GM12872 (cell line): ENCODE data around the gene HNRNPM.

Experiments
- TF ChIP-seq, protein P1 (sequence below): IDR thresholded peaks from 3 replicates; pipeline ENCODE4 v1.5.1; 2011; ENCODE audit warnings: low read depth, mild to moderate bottlenecking, low read length, moderate library complexity; ENCODE audit not compliant: insufficient read depth

HNRNPM gene

DNA sequence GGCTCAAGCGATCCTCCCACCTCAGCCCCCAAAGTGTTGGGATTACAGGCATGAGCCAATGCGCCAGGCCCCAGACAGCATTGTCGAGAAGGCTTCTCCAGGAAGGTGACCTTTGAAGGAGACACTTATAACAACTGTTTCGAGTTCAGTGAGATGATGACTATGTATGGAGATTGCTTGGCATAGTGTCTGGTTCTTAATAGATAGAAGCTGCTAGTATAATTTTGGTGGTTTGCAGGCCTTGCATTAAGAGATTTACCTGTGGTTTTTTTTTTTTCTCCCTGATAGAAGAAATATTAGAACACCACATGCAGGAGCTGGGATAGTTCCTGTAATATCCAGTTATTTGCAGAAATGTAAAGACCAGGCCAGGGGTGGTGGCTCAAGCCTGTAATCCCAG is 28.0 kb upstream of the HNRNPM start:
- TF ChIP-seq, protein P1, sequence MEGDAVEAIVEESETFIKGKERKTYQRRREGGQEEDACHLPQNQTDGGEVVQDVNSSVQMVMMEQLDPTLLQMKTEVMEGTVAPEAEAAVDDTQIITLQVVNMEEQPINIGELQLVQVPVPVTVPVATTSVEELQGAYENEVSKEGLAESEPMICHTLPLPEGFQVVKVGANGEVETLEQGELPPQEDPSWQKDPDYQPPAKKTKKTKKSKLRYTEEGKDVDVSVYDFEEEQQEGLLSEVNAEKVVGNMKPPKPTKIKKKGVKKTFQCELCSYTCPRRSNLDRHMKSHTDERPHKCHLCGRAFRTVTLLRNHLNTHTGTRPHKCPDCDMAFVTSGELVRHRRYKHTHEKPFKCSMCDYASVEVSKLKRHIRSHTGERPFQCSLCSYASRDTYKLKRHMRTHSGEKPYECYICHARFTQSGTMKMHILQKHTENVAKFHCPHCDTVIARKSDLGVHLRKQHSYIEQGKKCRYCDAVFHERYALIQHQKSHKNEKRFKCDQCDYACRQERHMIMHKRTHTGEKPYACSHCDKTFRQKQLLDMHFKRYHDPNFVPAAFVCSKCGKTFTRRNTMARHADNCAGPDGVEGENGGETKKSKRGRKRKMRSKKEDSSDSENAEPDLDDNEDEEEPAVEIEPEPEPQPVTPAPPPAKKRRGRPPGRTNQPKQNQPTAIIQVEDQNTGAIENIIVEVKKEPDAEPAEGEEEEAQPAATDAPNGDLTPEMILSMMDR = no peak

DNA sequence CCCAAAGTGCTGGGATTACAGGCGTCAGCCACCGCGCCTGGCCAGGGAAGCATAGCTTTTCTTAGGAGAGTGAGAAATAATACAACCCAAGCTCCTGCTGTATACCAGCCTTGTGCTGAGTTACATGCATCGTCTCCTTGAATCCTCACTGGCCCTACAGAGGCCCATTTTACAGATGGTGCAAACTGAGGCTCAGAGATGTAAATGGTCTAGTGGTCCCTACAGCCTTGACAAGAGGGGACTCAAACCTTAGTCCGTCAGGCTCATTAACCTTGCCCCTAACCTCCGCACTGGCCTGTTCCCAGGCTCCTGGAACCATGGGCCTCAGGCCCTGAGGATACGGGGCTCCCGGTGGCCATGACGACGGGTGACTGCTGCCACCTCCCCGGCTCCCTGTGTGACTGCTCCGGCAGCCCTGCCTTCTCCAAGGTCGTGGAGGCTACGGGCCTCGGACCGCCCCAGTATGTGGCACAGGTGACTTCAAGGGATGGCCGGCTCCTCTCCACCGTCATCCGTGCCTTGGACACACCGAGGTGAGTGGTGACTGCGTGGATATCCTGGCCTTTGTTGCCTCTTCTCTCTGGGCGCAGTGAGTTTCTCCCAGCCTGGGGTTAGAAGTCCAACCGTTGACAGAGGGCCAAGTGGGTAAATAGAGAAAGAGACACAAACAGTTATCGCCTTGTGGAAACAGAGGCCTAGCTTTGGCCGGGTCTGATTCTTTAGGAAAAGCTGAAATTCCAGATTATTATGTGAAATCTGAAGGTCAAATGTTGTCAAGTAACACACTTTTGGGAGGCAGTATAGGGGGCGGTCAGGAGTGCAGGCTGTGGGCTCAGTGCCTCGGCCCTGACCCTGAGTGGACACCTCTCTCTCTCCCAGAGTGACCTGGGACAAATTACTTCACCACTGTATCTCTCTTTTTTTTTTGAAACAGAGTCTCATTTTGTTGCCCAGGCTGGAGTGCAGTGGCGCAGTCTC is 23.0 kb upstream of the HNRNPM start:
- TF ChIP-seq, protein P1 = no peak

DNA sequence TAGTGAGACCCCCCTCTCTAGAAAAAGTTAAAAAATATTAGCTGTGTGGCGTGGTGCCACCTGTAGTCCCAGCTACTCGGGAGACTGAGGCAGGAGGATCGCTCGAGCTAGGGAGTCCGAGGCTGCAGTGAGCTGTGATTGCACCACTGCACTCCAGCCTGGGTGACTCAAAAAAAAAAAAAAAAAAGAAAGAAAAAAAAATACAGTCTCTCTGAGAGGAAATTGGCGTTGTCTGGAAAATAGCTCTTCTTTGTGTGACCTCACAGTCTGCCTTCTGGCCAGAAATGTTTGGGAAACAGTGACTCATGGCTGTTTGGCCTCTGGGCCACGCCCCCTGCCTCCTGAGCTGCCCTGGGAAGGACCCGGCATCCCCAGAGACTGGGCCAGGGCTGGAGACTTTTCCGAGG is 21.0 kb upstream of the HNRNPM start:
- TF ChIP-seq, protein P1 = no peak

DNA sequence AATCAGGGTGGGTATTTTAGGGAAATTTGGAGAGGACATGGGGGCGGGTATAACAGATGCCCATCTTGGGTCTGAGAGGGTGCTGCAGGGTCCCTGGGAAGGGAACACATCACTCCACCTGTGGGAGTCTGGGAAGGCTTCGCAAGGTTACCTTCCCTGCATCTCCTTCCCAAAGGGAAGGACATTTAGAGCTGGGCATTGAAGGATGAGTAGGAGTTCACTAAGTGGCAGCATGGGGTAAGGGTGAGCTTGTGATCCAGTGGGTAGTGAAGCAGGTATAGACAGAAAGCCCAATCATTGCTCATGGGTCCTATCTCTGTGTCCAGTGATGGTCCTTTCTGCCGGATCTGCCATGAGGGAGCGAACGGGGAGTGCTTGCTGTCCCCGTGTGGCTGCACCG is 18.5 kb upstream of the HNRNPM start:
- TF ChIP-seq, protein P1 = no peak

DNA sequence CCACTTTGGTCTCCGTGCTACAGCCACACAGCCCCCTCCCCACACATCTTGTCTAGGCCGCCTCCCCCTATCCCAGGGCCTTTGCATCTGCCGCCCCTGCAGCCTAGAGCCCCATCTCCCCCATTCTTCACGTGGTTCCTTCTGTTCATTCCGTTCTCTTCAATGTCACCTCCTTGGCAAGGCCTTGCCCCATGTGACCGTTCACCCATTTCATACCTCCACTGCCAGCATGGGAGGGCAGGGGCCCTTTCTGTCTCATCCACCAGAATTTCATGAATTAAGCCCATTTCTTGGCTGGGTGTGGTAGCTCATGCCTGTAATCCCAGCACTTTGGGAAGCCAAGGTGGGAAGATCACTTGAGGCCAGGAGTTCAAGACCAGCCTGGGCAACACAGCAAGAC is 15.7 kb upstream of the HNRNPM start:
- TF ChIP-seq, protein P1 = no peak

DNA sequence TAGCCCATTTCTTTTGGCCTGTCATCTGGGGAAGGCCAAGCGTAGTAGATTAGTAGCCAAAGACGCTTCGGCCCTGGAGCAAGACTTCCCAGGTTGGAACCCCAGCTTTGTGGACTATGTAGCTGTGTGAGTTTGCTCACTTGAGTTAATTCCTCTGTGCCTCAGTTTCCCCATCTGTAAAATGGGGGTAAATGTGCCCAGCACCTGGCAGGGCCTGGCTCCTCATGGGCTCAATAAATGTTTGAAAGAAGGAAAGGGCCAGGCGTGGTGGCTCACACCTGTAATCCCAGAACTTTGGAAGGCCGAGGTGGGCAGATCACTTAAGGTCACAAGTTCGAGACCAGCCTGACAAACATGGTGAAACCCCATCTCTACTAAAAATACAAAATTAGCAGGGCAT is 14.9 kb upstream of the HNRNPM start:
- TF ChIP-seq, protein P1 = no peak

DNA sequence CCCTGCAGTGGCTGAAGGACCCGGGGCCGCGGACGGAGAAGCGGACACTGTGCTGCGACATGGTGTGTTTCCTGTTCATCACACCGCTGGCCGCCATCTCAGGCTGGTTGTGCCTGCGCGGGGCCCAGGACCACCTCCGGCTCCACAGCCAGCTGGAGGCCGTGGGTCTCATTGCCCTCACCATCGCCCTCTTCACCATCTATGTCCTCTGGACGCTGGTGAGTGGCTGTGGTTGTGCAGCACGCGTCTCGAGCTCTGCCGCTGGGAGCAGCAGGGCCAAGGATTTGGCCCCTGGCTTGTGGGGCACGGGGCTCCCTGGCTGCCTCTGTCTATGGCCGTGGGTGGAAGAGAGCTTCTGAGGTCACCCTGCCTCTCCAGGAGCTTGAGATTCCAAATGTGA is 14.1 kb upstream of the HNRNPM start:
- TF ChIP-seq, protein P1 = no peak
